HepG2 (cell line): Measurements from ENCODE around the gene CDH19. TPM values are rescaled to one million over a fixed set of nuclear protein-coding genes. Genes with fewer than 3 reads are reported as not detected.

Source experiments
- ATAC-seq: fragments of 200-7000 bp; cut with Tn5 transposase; 3 replicates; pipeline ENCODE4 v1.9.1; 2020; ENCODE audit warnings: mild to moderate bottlenecking, moderate library complexity
- BruUV-seq: library from RNA; stranded (reverse); fragments of 400-500 nt; replicated peaks from 2 replicates; lab custom pipeline; 2021; lab: Mats Ljungman, UMichigan
- CTCF ChIA-PET: fragments of 300-600 bp; formaldehyde crosslinking; extraction: SDS; loops from one replicate; lab custom pipeline; 2021; ENCODE audit warnings: low total read pairs, inconsistent platforms, low intra/inter-chr PET ratio; lab: Yijun Ruan, JAX
- POLR2A ChIA-PET: fragments of 350-600 bp; sonication (Branson Sonifier 250); formaldehyde crosslinking; loops from one replicate; lab custom pipeline; 2020; ENCODE audit warnings: antibody characterized with exemption, inconsistent platforms; lab: Yijun Ruan, JAX
- DNase-seq: peaks from one replicate; pipeline ENCODE4 v3.0.0-alpha.2; 2015; ENCODE audit warnings: low spot score
- FAIRE-seq: peaks from 3 replicates; lab custom pipeline; 2011; peaks lifted over from hg19 to GRCh38; lab: Jason Lieb, UNC
- H2AFZ ChIP-seq: one replicate; pipeline ENCODE4 v1.6.1; 2011; ENCODE audit warnings: low read length, inconsistent platforms
- H3K27ac ChIP-seq: fragments of 300-600 bp; 3 replicates; pipeline ENCODE4 v1.8.0; 2011; ENCODE audit warnings: mixed run types, mild to moderate bottlenecking, mixed read lengths, low read length, inconsistent platforms; ENCODE audit not compliant: insufficient read depth; ENCODE audit errors: extremely low read length
- H3K27me3 ChIP-seq, 2 experiments: fragments of 200-600 bp in 1 of 2; 2 replicates in 1 of 2; 3 replicates in 1 of 2; pipeline versions ENCODE4 v1.6.0 to v1.8.0; 2011; ENCODE audit warnings: low read length in 2 of 2, mild to moderate bottlenecking in 2 of 2, moderate library complexity in 2 of 2, inconsistent platforms in 1 of 2; ENCODE audit not compliant: insufficient read depth in 2 of 2, control insufficient read depth in 1 of 2
- H3K36me3 ChIP-seq, 2 experiments: fragments of 200-600 bp in 1 of 2; replicated peaks in 1 of 2; 2 replicates in 1 of 2; 3 replicates in 1 of 2; pipeline versions ENCODE4 v1.5.1 to v1.8.0; 2011; ENCODE audit warnings: low read length in 2 of 2, inconsistent platforms in 1 of 2; ENCODE audit not compliant: insufficient read depth in 2 of 2, control insufficient read depth in 1 of 2
- H3K4me1 ChIP-seq: 2 replicates; pipeline ENCODE4 v1.5.1; 2012; ENCODE audit warnings: low read length, inconsistent platforms; ENCODE audit not compliant: insufficient read depth
- H3K4me2 ChIP-seq: 2 replicates; pipeline ENCODE4 v1.6.0; 2011; ENCODE audit warnings: low read depth, low read length, inconsistent platforms
- H3K4me3 ChIP-seq, 3 experiments: fragments of 200-600 bp in 1 of 3; sonication (generic), shearing (Covaris generic) in 1 of 3; replicated peaks in 1 of 3; 2 replicates each; pipeline ENCODE4 v1.5.1; 2011 to 2016; ENCODE audit warnings: low read length in 3 of 3, inconsistent platforms in 2 of 3, low read depth in 2 of 3, mild to moderate bottlenecking in 2 of 3, control low read depth in 1 of 3, mixed read lengths in 1 of 3; ENCODE audit not compliant: insufficient read depth in 1 of 3
- H3K79me2 ChIP-seq: one replicate; pipeline ENCODE4 v1.6.1; 2011; ENCODE audit warnings: low read length, inconsistent platforms; ENCODE audit not compliant: insufficient read depth
- H3K9ac ChIP-seq: 2 replicates; pipeline ENCODE4 v1.6.0; 2011; ENCODE audit warnings: mild to moderate bottlenecking, low read depth, low read length, inconsistent platforms; ENCODE audit not compliant: insufficient read depth
- H3K9me3 ChIP-seq: 2 replicates; pipeline ENCODE4 v1.5.1; 2012; ENCODE audit warnings: mild to moderate bottlenecking, low read length
- H4K20me1 ChIP-seq: 2 replicates; pipeline ENCODE4 v1.6.0; 2011; ENCODE audit warnings: inconsistent platforms, mild to moderate bottlenecking, low read length, moderate library complexity; ENCODE audit not compliant: insufficient read depth
- AGO1 ChIP-seq: fragments of 200-400 bp; formaldehyde crosslinking; IDR thresholded peaks from 2 replicates; pipeline ENCODE4 v1.6.1; 2017; ENCODE audit warnings: mild to moderate bottlenecking, low read depth, low read length, moderate library complexity; ENCODE audit not compliant: poor library complexity, severe bottlenecking
- ELF4 ChIP-seq: sonication (generic); formaldehyde crosslinking; IDR thresholded peaks from 2 replicates; pipeline ENCODE4 v1.5.0; 2020; ENCODE audit warnings: missing genetic modification reagents, mild to moderate bottlenecking, moderate library complexity, borderline replicate concordance
- ELK4 ChIP-seq: sonication (generic); formaldehyde crosslinking; IDR thresholded peaks from 2 replicates; pipeline ENCODE4 v1.9.0; 2021; ENCODE audit warnings: missing genetic modification reagents, borderline replicate concordance
- FOXO1 ChIP-seq: sonication (generic); formaldehyde crosslinking; IDR thresholded peaks from 2 replicates; pipeline ENCODE4 v1.4.0; 2020; ENCODE audit warnings: missing genetic modification reagents
- MXD1 ChIP-seq: sonication (generic); formaldehyde crosslinking; IDR thresholded peaks from 2 replicates; pipeline ENCODE4 v1.4.0; 2020; ENCODE audit warnings: mild to moderate bottlenecking, missing genetic modification reagents
- NFIB ChIP-seq: sonication (generic); formaldehyde crosslinking; IDR thresholded peaks from 2 replicates; pipeline ENCODE4 v1.9.0; 2021; ENCODE audit warnings: missing genetic modification reagents, mild to moderate bottlenecking, borderline replicate concordance
- POLR2G ChIP-seq: fragments of 200-400 bp; formaldehyde crosslinking; IDR thresholded peaks from 2 replicates; pipeline ENCODE4 v1.6.1; 2018; ENCODE audit warnings: mild to moderate bottlenecking, low read depth, low read length, moderate library complexity
- U2AF1 ChIP-seq: fragments of 200-400 bp; formaldehyde crosslinking; optimal IDR thresholded peaks from 2 replicates; pipeline ENCODE3; 2017; ENCODE audit warnings: mild to moderate bottlenecking, low read depth, low read length
- ZBTB39 ChIP-seq: sonication (generic); formaldehyde crosslinking; IDR thresholded peaks from 2 replicates; pipeline ENCODE4 v1.5.0; 2020; ENCODE audit warnings: missing genetic modification reagents
- ZKSCAN5 ChIP-seq: sonication (generic); formaldehyde crosslinking; IDR thresholded peaks from 2 replicates; pipeline ENCODE4 v1.5.1; 2020; ENCODE audit warnings: mild to moderate bottlenecking, missing genetic modification reagents
- ZNF292 ChIP-seq: sonication (generic); formaldehyde crosslinking; IDR thresholded peaks from 2 replicates; pipeline ENCODE4 v1.8.1; 2022; ENCODE audit warnings: mild to moderate bottlenecking, low read depth, missing genetic modification reagents, borderline replicate concordance
- ZNF354B ChIP-seq: sonication (generic); formaldehyde crosslinking; IDR thresholded peaks from 2 replicates; pipeline ENCODE4 v1.8.0; 2022; ENCODE audit warnings: mild to moderate bottlenecking, missing genetic modification reagents
- ZNF557 ChIP-seq: sonication (generic); formaldehyde crosslinking; IDR thresholded peaks from 2 replicates; pipeline ENCODE4 v1.4.0; 2020; ENCODE audit warnings: missing genetic modification reagents
- ZNF576 ChIP-seq: sonication (generic); formaldehyde crosslinking; IDR thresholded peaks from 2 replicates; pipeline ENCODE4 v1.4.0; 2020; ENCODE audit warnings: mild to moderate bottlenecking, missing genetic modification reagents
- ZNF652 ChIP-seq: IDR thresholded peaks from 2 replicates; pipeline ENCODE4 v1.6.1; 2016; ENCODE audit warnings: low read depth, borderline replicate concordance
- ZNF780A ChIP-seq: sonication (generic); formaldehyde crosslinking; IDR thresholded peaks from 2 replicates; pipeline ENCODE4 v1.8.0; 2022; ENCODE audit warnings: mild to moderate bottlenecking, missing genetic modification reagents, moderate library complexity
- ZSCAN5A ChIP-seq: sonication (generic); formaldehyde crosslinking; IDR thresholded peaks from 2 replicates; pipeline ENCODE4 v1.8.0; 2022; ENCODE audit warnings: mild to moderate bottlenecking, missing genetic modification reagents, borderline replicate concordance
- WGBS: methylation state at CpG from one replicate; pipeline ENCODE4 v1.1.6; 2017; ENCODE audit warnings: low lambda C conversion rate; 5-methylcytosine and 5-hydroxymethylcytosine counted together
- in situ Hi-C: cut with HindIII; loops from 2 replicates; pipeline ENCODE4 v1.10.0; 2017; ENCODE audit warnings: low pct_unique_long_range_greater_than_20kb; ENCODE audit not compliant: extremely low pct_ligation_motif_present
- intact Hi-C: fragments of 100-400 bp; cut with micrococcal nuclease; formaldehyde crosslinking; loops from one replicate; pipeline ENCODE4 v1.10.0; 2022; ENCODE audit not compliant: unreplicated experiment
- polyA plus RNA-seq, 8 experiments: library from polyadenylated mRNA; depleted of rRNA in 3 of 8; stranded (reverse) in 7 of 8; unstranded in 1 of 8; fragments of >200 nt; fragmentation: Illumina TruSeq in 4 of 8; extraction: Trizol in 4 of 8; gene quantifications; 2 replicates each; pipeline versions ENCODE4 v1.2.1 to v1.2.3, GENCODE V29; 2011 to 2016; ENCODE audit warnings: low read depth in 4 of 8, missing spikeins in 1 of 8, mixed read lengths in 1 of 8; ENCODE audit not compliant: insufficient read depth in 1 of 8
- total RNA-seq, 5 experiments: library from RNA; depleted of rRNA; stranded (reverse); fragments of >200 nt; fragmentation: Illumina TruSeq; extraction: Trizol; gene quantifications; 2 replicates each; pipeline ENCODE4 v1.2.3, GENCODE V29; 2016; ENCODE audit warnings: low read depth in 1 of 5

The CDH19 gene
- total and polyA plus RNA-seq, 2 of the 13 experiments (the other 11 are each of a cell fraction or from before 2014, with no cell fraction given), result not detected

GRCh38 chr18:66623821-66624220 is 19.9 kb upstream of the CDH19 start (continued):
- TF ChIP-seq ZNF652 (CRISPR knock-in tag), result no peak

- Histone ChIP-seq H4K20me1 (no peaks in the 10 kb centered on the region), H3K4me3 (no peak overlapping the region), H3K4me2 (no peak overlapping the region), H3K36me3 (no peaks in the 10 kb centered on the region), H3K4me1 (no peaks in the 10 kb centered on the region), H3K27me3 (no peaks in the 10 kb centered on the region), H2AFZ (no peak overlapping the region), H3K9me3 (no peaks in the 10 kb centered on the region), H3K9ac (no peak overlapping the region), H3K79me2 (no peaks in the 10 kb centered on the region), H3K27ac (no peak overlapping the region)
- in situ Hi-C loops (no loop called here), intact Hi-C loops (no loop called here)
- no TSS peak for BruUV-seq
- FAIRE-seq, result no peak
- no peak for ATAC-seq
- POLR2A ChIA-PET, result no interaction called here
- CTCF ChIA-PET, result no interaction called here
- DNase-seq, result no peak
- 54% methylated on average over 12 of the region's 12 CpGs for WGBS
- TF ChIP-seq ZNF354B (CRISPR knock-in tag), result no peak
- no peak for TF ChIP-seq ZNF557 (CRISPR knock-in tag)
- no peak for TF ChIP-seq ZNF576 (CRISPR knock-in tag)
- no peak for TF ChIP-seq ELF4
- no peak for TF ChIP-seq ZBTB39 (CRISPR knock-in tag)
- no peak for TF ChIP-seq AGO1
- TF ChIP-seq ELK4 (CRISPR knock-in tag), result no peak
- TF ChIP-seq ZNF780A, result no peak
- no peak for TF ChIP-seq ZNF292 (CRISPR knock-in tag)
- no peak for TF ChIP-seq FOXO1
- no peak for TF ChIP-seq POLR2G
- TF ChIP-seq U2AF1, result no peak
- no peak for TF ChIP-seq ZSCAN5A
- TF ChIP-seq NFIB (CRISPR knock-in tag), result no peak
- TF ChIP-seq ZKSCAN5 (CRISPR knock-in tag), result no peak
- TF ChIP-seq MXD1 (CRISPR knock-in tag), result no peak
Measured at GRCh38 chr18:66621816-66622576, 18.1 kb upstream of the CDH19 start.
